Spinal cord (tissue), 10 donors: ENCODE measurements around the gene PPFIA2. TPM values are rescaled to one million over a fixed set of nuclear protein-coding genes. Genes with fewer than 3 reads are reported as not detected.

Experiments used
- DNase-seq, 6 donors: peaks; one replicate each; pipeline versions ENCODE4 v3.0.0 to v3.0.0-alpha.2; 2013 to 2015; ENCODE audit warnings: low spot score in 6 of 6, low read depth in 4 of 6
- H3K27ac ChIP-seq: one replicate; pipeline ENCODE4 v1.5.1; 2013; ENCODE audit warnings: low read depth, low read length, control low read depth
- H3K27me3 ChIP-seq: one replicate; pipeline ENCODE4 v1.6.1; 2013; ENCODE audit warnings: low read length; ENCODE audit not compliant: control insufficient read depth, insufficient read depth
- H3K36me3 ChIP-seq: one replicate; pipeline ENCODE4 v1.6.1; 2013; ENCODE audit warnings: low read length; ENCODE audit not compliant: control insufficient read depth, insufficient read depth
- H3K4me1 ChIP-seq: one replicate; pipeline ENCODE4 v1.6.1; 2013; ENCODE audit warnings: low read length; ENCODE audit not compliant: control insufficient read depth, insufficient read depth
- H3K4me3 ChIP-seq: one replicate; pipeline ENCODE4 v1.5.1; 2013; ENCODE audit warnings: low read depth, low read length, control low read depth
- H3K9me3 ChIP-seq: one replicate; pipeline ENCODE4 v1.6.1; 2013; ENCODE audit warnings: low read length; ENCODE audit not compliant: control insufficient read depth, insufficient read depth
- WGBS: methylation state at CpG from one replicate; pipeline ENCODE4 v1.1.5; 2013; ENCODE audit warnings: missing lambda C conversion rate; ENCODE audit not compliant: insufficient coverage; 5-methylcytosine and 5-hydroxymethylcytosine counted together
- polyA plus RNA-seq, 2 donors: library from polyadenylated mRNA; unstranded; fragments of 120-200 nt; gene quantifications; one replicate each; pipeline ENCODE4 v1.2.1, GENCODE V29; 2013; ENCODE audit not compliant: insufficient read length in 2 of 2
- total RNA-seq, 2 donors: library from RNA; depleted of rRNA in 1 of 2; stranded (reverse); fragments of 120-200 nt in 1 of 2; fragments of >200 nt in 1 of 2; gene quantifications; one replicate each; pipeline versions ENCODE4 v1.2.3 to v1.2.4, GENCODE V29; 2013 to 2014
- donor health status: healthy.

PPFIA2 gene
- total and polyA plus RNA-seq, 4 donors, result 24.5 to 75.3 (median 40.6) TPM

DNA sequence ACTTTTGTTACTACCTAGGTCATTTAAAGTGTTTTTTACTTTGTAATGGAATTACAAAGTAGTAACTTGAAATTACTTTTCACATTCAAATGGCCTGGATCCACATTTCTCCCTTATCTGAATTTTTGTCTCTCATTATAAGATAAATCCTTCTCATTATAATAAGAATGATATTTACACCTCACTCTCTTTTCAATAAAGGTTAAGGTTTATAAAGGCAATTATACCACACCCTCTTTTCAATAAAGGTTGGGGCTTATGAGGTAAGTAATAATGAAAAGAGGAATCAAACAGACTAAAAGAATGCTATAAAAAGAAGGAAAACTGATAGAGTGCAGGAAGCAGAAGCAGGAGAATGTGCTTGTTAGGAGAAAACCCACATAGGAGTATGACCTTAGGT lies 470.5 kb downstream of the PPFIA2 start:
- no peak for DNase-seq
- no peaks in the 10 kb centered on the region for H3K9me3 ChIP-seq

DNA sequence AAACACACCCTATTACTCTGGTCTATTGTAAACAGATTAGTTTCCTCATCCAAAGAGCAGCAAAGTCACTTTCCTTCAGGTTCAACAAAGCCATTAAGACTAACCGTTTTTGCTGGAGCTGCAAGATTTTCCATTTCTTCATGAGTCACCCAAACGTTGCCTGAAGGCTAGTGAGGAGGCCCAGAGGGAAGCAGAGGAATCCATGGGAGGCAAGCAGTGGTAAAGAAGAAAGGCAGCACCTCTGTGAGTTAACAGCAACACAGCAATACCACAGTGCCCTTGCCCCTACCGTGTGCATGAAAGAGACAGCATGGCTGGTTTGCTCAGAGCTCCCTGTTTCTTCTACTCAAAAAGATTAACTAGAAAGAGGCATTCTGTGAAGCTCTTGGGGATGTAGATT lies 475.0 kb downstream of the PPFIA2 start:
- no peaks in the 10 kb centered on the region for H3K36me3 ChIP-seq
- no peaks in the 10 kb centered on the region for H3K4me1 ChIP-seq
- H3K27me3 ChIP-seq, result no peaks in the 10 kb centered on the region
- no peak overlapping the region for H3K27ac ChIP-seq
- no peak for DNase-seq
- WGBS, result 20% methylated on average over 1 of the region's 3 CpGs
- no peak overlapping the region for H3K4me3 ChIP-seq
- no peaks in the 10 kb centered on the region for H3K9me3 ChIP-seq

More for the DNA sequence above, 470.5 kb downstream of the PPFIA2 start:
- H3K4me1 ChIP-seq, result no peaks in the 10 kb centered on the region
- H3K27me3 ChIP-seq, result no peaks in the 10 kb centered on the region
- H3K4me3 ChIP-seq, result no peak overlapping the region
- H3K36me3 ChIP-seq, result no peaks in the 10 kb centered on the region
- H3K27ac ChIP-seq, result no peak overlapping the region

DNA sequence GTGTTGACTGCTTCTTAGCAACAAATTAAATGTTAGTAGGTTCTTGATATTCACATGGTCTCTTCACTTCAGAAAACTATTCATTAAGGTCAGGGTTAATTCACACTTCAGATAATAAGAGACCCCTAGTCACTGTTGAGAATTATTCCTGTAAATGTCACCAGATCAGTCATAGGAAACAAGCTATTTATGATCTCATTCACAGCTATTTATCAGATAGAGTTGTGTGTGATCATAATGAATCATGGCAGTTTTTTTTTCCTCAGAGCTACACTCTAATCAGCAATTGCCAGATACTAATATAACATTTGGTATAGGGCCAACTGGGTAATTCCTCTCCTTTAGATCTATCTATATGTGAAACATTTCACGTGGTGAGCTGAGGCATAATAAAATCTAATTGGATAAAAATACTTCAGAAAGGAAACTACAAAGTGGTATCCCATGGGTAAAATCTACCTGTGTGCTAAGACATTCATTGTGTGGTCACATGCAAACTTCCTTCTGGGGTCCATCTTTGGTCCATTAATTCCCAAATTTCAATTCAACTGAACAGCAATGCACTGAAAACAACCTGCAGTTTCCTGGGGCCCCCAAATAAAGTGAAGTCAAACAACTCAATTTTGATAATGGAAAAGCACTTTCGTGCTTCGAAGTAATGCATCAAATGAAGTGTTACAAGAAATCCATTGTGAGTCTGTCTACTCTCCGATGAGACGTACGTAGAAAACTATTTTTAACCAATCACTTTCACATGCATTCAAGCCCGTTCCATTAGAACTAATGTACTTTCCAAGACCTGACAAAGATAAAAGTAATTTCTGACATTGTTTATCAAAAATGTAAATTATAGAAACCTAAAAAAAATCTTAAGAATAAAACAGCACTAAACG lies 484.3 kb downstream of the PPFIA2 start:
- Histone ChIP-seq H3K27me3 (no peaks in the 10 kb centered on the region), H3K4me1 (no peaks in the 10 kb centered on the region), H3K9me3 (no peaks in the 10 kb centered on the region), H3K4me3 (no peak overlapping the region), H3K27ac (no peak overlapping the region), H3K36me3 (no peaks in the 10 kb centered on the region)
- WGBS, result 100% methylated on average over 1 of the region's 8 CpGs
- peak in 1 of 6 donors; percentile 74 for DNase-seq

DNA sequence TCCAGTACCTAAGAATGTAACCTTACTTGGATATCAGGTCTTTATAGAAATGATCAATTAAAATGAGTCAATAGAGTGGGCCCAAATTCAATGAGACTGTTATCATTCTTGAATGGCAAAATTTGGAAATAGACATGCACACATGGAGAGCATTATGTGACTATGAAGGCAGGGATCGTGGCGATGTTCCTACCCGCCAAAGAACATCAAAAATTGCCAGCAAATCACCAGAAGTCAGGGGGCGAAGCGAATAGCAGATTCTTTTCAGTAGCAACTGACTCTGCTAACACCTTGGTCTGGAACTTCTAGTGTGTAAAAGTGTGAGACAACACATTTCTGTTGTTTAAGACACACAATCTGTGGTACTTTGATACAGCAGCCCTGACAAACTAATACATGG lies 488.8 kb downstream of the PPFIA2 start:
- 100% methylated on average over 5 of the region's 5 CpGs for WGBS
- DNase-seq, result no peak
- Histone ChIP-seq H3K36me3 (no peaks in the 10 kb centered on the region), H3K4me1 (no peaks in the 10 kb centered on the region), H3K4me3 (no peak overlapping the region), H3K27ac (no peak overlapping the region), H3K27me3 (no peaks in the 10 kb centered on the region), H3K9me3 (no peaks in the 10 kb centered on the region)

DNA sequence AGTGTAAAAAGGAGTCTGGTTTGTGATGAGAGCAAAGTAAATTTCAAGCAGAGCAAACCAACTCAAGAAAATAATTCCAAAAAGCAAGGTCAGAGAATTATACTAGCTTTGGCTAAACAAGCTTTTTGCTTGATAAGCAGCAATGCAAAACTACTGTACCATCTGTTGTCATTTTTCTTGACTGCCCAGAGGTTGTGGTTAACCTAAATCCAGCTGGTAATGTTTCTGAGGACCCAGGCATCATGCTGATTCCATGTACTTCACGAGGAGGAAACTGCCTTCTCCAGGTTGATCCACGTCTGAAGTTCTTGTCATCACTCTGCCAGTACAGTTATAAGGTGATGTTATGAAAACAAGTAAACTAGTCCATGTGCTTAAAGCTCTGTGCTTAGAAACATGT lies 496.1 kb downstream of the PPFIA2 start:
- no peak for DNase-seq
- Histone ChIP-seq H3K4me1 (no peaks in the 10 kb centered on the region), H3K4me3 (no peak overlapping the region), H3K36me3 (no peaks in the 10 kb centered on the region), H3K27me3 (no peaks in the 10 kb centered on the region), H3K9me3 (no peaks in the 10 kb centered on the region), H3K27ac (no peak overlapping the region)
- no CpG with 5 or more reads among the region's 2 CpGs for WGBS

DNA sequence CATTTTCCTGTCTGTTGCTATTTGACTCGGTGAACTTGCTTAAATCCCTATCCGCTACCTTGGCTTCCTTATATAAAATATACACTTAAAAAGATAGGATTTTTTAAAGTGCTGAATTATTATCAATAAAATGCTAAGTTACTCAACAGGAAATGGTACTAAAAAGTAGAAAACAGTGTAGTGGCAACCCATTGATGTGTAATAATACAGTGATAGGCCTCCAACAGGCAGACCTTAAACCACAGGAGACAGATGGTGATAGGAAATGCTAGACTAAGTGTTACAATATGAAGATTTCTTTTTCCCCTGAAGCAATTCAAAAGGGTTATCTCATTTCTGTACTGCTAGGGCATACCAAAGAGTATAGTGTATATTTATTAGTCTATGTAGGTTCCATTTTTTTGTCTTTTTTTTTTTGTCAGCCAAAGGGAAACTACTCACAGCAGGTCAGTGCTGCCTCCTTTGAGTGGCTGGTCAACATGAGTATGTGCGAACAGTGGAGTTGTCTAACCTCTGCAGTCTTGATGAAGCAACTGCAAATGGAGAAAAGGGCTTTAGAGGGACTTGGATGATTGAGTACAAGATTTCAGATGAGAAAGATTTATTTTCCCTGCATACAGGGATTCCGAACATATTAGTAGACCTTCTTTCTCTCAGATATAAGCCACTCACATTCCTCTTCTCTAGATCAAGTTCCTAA lies 497.5 kb downstream of the PPFIA2 start:
- WGBS, result no CpG with 5 or more reads among the region's 4 CpGs
- no peaks in the 10 kb centered on the region for H3K9me3 ChIP-seq
- no peak overlapping the region for H3K4me3 ChIP-seq
- DNase-seq, result no peak
- H3K36me3 ChIP-seq, result no peaks in the 10 kb centered on the region
- H3K27me3 ChIP-seq, result no peaks in the 10 kb centered on the region
- no peaks in the 10 kb centered on the region for H3K4me1 ChIP-seq
- H3K27ac ChIP-seq, result no peak overlapping the region

DNA sequence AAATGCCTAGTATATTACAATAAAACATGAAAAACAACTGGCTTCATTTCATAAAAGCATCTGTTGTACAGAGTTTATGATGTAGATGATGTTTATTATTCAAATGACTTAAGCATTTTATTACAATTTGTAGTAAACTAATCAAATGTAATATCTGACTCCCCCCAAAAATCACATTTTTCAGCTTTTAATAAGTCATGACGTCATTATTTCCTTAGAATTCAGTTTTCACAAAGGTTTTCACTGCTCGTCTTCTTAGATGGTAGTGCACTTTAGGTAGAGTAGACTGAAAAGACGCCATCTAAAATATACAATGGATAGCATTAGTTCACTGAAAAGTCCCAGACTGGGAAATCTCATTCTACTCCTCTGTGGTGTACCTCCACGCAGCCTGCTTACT lies 499.8 kb downstream of the PPFIA2 start:
- H3K9me3 ChIP-seq, result no peaks in the 10 kb centered on the region
- H3K4me3 ChIP-seq, result no peak overlapping the region
- WGBS, result no CpG with 5 or more reads among the region's 4 CpGs

DNA sequence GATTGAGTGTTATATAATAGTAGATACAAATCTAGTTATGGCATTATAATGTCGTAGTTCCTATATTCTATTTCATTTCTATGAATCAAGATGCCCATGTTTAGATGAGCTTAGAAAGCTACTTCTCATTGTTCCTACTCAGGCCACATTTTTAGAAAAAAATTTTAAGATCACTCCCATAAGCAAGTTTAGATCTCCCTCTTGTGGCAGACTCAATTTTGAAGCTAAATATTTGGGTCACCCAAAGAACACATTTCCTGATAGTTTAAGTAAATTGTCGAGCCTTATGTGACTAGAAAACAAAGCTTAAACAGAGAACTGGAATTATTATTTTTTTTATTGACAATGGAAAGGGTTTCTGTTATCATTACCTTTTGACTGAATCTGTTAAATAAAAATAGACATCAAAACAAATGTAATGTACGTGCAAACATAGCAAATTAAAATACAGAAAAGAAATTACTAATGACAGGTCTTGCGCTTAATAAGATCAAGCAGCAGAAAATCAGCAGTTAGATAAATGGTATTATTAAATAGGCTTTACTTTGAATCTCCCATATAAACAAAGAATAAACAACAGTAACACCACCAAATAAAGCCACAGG lies 501.1 kb downstream of the PPFIA2 start:
- no peaks in the 10 kb centered on the region for H3K36me3 ChIP-seq
- peak in 5 of 6 donors; percentile 42 to 92 (median 65) for DNase-seq
- H3K27me3 ChIP-seq, result no peaks in the 10 kb centered on the region
- no peak overlapping the region for H3K27ac ChIP-seq
- H3K9me3 ChIP-seq, result no peaks in the 10 kb centered on the region
- no peak overlapping the region for H3K4me3 ChIP-seq
- no peaks in the 10 kb centered on the region for H3K4me1 ChIP-seq
- WGBS, result no CpG with 5 or more reads among the region's 4 CpGs

More for the DNA sequence above, 499.8 kb downstream of the PPFIA2 start:
- no peak for DNase-seq
- H3K4me1 ChIP-seq, result no peaks in the 10 kb centered on the region
- no peak overlapping the region for H3K27ac ChIP-seq
- no peaks in the 10 kb centered on the region for H3K27me3 ChIP-seq
- H3K36me3 ChIP-seq, result no peaks in the 10 kb centered on the region

DNA sequence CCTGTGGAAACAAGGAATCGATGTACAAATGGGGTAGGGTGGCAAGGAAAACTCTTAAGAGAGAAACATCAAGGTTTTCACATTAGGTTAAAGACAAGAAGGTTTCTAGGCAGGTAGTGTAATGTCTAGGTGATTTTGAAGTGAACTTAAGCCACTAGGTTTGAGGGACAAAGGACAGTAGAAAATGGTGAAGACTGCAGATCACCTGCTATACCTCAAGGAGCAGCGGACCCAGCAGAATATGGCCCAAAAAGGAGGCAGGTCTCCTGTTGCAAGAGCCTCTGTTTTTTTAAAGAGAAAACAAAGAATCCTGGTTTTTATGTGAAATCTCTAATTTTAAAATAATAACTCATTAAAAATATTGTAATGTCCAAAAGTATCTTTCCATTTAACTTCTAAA lies 503.2 kb downstream of the PPFIA2 start:
- Histone ChIP-seq H3K36me3 (no peaks in the 10 kb centered on the region), H3K9me3 (no peaks in the 10 kb centered on the region), H3K4me3 (no peak overlapping the region), H3K27me3 (no peaks in the 10 kb centered on the region), H3K27ac (no peak overlapping the region), H3K4me1 (no peaks in the 10 kb centered on the region)
- no peak for DNase-seq
- WGBS, result 100% methylated on average over 1 of the region's 2 CpGs
